ENCODE results near the gene BANK1. TPM values are rescaled to one million over a fixed set of nuclear protein-coding genes. Genes with fewer than 3 reads are reported as not detected.

The BANK1 gene
- polyA plus RNA-seq, 1 donor from 2014 or later, result not detected

GRCh38 chr4:102064747-102065442 is 274.4 kb downstream of the BANK1 start:
- no peak overlapping the region for H3K4me2 ChIP-seq (ENCODE audit: low read length)
- H3F3A ChIP-seq (ENCODE audit: insufficient read depth, low read length, poor library complexity, severe bottlenecking), result no peaks in the 10 kb centered on the region
- H3K27me3 ChIP-seq (ENCODE audit: insufficient read depth, low read depth, low read length), result no peaks in the 10 kb centered on the region
- no peak overlapping the region for H3K27ac ChIP-seq (ENCODE audit: low read length)
- TF ChIP-seq TAF1 (IDR thresholded peaks at IDR 0.05; ENCODE audit: low read depth) (no peak), MXI1 (conservative IDR thresholded peaks at IDR 0.05; ENCODE audit: poor library complexity, severe bottlenecking) (no peak), POLR2AphosphoS5 (IDR thresholded peaks at IDR 0.05) (no peak), SMC3 (conservative IDR thresholded peaks at IDR 0.05; ENCODE audit: poor library complexity) (no peak), EP300 (conservative IDR thresholded peaks at IDR 0.05; ENCODE audit: poor library complexity, severe bottlenecking) (no peak), RAD21 (conservative IDR thresholded peaks at IDR 0.05) (no peak), CTCF (IDR thresholded peaks at IDR 0.05; ENCODE audit: poor library complexity, severe bottlenecking) (no peak), EZH2 (IDR thresholded peaks at IDR 0.05; ENCODE audit: borderline replicate concordance, insufficient read depth, low read length, poor library complexity, severe bottlenecking) (no peak)
- TF ChIP-seq, protein P1, sequence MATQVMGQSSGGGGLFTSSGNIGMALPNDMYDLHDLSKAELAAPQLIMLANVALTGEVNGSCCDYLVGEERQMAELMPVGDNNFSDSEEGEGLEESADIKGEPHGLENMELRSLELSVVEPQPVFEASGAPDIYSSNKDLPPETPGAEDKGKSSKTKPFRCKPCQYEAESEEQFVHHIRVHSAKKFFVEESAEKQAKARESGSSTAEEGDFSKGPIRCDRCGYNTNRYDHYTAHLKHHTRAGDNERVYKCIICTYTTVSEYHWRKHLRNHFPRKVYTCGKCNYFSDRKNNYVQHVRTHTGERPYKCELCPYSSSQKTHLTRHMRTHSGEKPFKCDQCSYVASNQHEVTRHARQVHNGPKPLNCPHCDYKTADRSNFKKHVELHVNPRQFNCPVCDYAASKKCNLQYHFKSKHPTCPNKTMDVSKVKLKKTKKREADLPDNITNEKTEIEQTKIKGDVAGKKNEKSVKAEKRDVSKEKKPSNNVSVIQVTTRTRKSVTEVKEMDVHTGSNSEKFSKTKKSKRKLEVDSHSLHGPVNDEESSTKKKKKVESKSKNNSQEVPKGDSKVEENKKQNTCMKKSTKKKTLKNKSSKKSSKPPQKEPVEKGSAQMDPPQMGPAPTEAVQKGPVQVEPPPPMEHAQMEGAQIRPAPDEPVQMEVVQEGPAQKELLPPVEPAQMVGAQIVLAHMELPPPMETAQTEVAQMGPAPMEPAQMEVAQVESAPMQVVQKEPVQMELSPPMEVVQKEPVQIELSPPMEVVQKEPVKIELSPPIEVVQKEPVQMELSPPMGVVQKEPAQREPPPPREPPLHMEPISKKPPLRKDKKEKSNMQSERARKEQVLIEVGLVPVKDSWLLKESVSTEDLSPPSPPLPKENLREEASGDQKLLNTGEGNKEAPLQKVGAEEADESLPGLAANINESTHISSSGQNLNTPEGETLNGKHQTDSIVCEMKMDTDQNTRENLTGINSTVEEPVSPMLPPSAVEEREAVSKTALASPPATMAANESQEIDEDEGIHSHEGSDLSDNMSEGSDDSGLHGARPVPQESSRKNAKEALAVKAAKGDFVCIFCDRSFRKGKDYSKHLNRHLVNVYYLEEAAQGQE (IDR thresholded peaks at IDR 0.05; ENCODE audit: borderline replicate concordance), result no peak
- H3K4me3 ChIP-seq (ENCODE audit: low read length), result no peak overlapping the region
- H2AFZ ChIP-seq (ENCODE audit: low read depth, low read length), result no peak overlapping the region
- H3K9me2 ChIP-seq (ENCODE audit: insufficient read depth, low read length), result no peaks in the 10 kb centered on the region
- no peak overlapping the region for H3K9ac ChIP-seq (ENCODE audit: low read length)
- no peaks in the 10 kb centered on the region for H3K9me3 ChIP-seq (ENCODE audit: low read length)
- H4K20me1 ChIP-seq (ENCODE audit: insufficient read depth), result no peaks in the 10 kb centered on the region
- H3K36me3 ChIP-seq (ENCODE audit: insufficient read depth, low read length), result no peaks in the 10 kb centered on the region
- no peaks in the 10 kb centered on the region for H3K79me2 ChIP-seq (replicated peaks; ENCODE audit: insufficient read depth, low read length)

- Histone ChIP-seq H3K9me3 (ENCODE audit: low read length) (no peaks in the 10 kb centered on the region), H3K36me3 (ENCODE audit: insufficient read depth, low read length) (no peaks in the 10 kb centered on the region), H3K4me3 (ENCODE audit: low read length) (no peak overlapping the region), H3F3A (ENCODE audit: insufficient read depth, low read length, poor library complexity, severe bottlenecking) (no peaks in the 10 kb centered on the region), H3K4me2 (ENCODE audit: low read length) (no peak overlapping the region), H3K9me2 (ENCODE audit: insufficient read depth, low read length) (no peaks in the 10 kb centered on the region), H3K79me2 (replicated peaks; ENCODE audit: insufficient read depth, low read length) (no peaks in the 10 kb centered on the region), H3K27ac (ENCODE audit: low read length) (no peak overlapping the region), H3K27me3 (ENCODE audit: insufficient read depth, low read depth, low read length) (no peaks in the 10 kb centered on the region), H4K20me1 (ENCODE audit: insufficient read depth) (no peaks in the 10 kb centered on the region), H2AFZ (ENCODE audit: low read depth, low read length) (no peak overlapping the region), H3K9ac (ENCODE audit: low read length) (no peak overlapping the region)
- TF ChIP-seq, protein P1 (IDR thresholded peaks at IDR 0.05; ENCODE audit: borderline replicate concordance), result no peak
- TF ChIP-seq POLR2AphosphoS5 (IDR thresholded peaks at IDR 0.05), result no peak
- TF ChIP-seq RAD21 (conservative IDR thresholded peaks at IDR 0.05), result no peak
- TF ChIP-seq MXI1 (conservative IDR thresholded peaks at IDR 0.05; ENCODE audit: poor library complexity, severe bottlenecking), result no peak
These were observed 286.1 kb downstream of the BANK1 start for GRCh38 chr4:102076622-102077021.
